CD4-positive, alpha-beta T cell treated with Interleukin-17A for 1 hour (primary cell): Measurements from ENCODE around the gene NSL1.

Source experiments
- DNase-seq: peaks from one replicate; pipeline ENCODE4 v3.0.0-alpha.2; 2020

NSL1 gene

DNA sequence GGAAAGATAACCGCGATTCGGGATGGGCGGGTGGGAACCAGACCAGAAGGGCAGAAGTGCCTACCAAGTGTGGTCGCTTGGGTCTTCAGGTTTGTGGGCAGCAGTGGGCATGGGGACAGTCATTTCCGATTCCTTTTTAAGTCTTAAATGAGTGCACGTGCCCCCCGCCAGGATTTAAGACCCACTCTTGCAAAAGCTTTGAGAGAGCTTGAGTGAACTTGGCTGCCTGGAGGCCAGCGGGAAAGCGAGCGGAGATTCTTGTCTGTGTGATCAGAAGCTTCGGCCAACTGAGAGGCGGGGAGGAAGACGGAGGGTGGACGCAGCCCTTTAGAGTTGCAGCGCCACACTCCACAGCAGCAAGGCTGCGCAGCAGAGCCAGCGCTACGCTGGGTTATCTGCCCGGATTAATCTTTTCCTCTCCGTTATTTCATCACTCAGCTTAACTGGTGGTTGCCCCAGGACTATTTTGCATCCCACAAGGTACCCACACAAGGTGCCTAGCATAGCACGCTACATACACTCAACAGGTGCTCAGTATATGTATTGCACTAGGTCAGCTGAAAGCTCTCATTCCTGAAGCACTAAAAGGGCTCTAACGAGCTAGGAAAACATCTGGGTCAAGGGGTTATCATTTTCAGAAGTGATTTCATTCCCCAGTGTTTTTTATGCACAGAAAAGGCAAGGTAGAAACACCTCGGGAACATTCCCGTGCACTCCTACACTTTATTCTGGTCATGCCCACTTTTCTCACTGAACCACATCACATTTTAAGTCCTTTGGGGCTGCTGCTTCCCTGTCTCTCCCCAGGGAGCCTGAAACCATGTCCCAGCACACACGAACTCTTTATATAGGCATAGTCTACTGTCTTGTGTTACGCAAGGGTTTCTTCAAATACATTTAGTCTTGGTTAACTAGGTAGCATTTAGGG lies 90.4 kb downstream of the NSL1 start:
- peak; percentile 21 for DNase-seq

DNA sequence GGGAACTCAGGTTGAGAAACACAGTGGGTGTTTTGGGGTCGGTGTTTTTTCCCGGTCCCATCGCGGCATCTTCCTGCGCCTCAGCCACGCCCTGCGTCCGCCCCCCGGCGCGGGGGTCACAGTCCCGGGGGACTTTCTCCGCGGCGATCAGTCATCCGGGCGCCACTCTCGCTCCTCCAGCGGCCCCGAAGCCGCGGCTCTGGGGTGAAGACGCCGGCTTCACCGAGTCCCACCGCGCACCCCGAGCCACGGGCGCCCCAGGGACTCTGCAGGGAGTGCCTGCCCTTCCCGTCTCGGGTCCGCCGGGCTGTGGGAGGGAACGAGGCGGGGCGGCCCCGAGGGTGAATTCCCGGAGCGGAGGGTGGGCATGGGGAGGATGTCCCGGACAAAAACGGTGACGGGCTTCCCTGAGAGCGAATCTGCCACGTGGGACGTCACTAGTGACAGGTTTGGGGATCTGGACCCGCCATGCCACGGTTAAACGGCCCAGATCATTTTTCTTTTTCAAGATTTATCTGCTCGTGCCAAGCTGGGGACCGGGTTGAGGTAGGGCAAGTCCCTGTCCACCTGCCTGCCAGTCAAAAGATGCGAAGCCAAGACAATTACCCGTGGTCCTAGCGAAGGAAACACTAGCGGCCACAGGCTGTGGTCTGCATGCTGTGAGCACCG lies 91.2 kb downstream of the NSL1 start:
- DNase-seq, result peak; percentile 61

DNA sequence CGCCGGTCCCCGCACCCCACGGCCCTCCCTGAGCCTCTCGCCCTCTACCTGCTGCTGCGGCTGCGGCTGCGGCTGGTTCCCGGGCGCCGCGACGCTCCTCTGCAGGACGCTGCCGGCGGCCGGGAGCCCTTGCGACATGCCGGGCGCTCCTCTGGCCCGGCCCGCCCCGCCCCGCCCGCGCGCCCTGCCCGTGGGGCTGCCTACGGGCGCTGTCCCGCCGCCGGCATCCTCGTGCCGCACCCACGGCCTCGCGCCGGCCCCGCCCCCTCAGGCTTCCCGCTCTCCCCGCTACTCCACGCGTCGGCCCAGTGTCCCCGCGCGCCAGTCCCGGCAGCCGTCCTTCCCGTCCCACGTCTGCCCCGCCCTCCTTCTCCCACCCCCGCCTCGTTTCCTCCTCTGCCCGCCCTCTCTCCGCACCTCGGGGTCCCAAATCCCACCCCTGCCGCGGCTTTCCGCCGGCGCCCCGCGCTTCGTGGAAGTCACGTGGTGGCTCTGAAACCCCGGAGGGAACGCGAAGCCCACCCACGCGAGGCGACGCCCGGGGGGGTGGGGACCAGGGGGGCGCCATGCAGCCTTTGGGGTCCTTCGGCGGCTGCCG lies 91.9 kb downstream of the NSL1 start, which contains the start of gene BATF3:
Gene BATF3, minus strand, starts transcription at position 216 of the 598 bp plus-strand sequence. Its CDS starts 78 bp downstream, at position 138.
- DNase-seq, result peak; percentile 43

DNA sequence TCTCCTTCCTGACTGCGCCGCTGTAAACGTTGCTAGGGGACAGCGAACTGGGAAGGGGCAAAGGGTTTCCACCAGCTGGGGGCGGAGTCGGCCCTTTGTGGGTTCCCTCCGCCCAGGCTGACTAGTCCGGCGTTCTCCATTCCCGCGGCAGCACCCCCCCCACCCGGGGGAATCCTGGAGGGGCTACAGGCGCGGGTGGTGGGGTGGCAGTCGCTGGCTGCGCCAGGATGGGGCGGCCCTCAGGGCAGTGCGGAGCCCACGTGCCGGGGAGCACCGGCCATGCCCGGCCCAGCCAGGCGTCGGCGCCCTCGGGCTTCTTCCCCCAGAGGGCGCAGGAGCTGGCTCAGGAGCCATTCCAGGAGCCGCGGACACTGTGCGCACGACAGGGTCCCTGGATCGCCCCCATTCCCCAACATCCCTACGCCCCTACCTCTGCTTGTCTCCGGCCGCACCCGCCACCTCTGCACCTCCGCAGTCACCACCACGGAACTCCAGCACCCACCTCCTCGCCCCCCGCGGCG lies 92.4 kb downstream of the NSL1 start:
- DNase-seq, result peak; percentile 37

DNA sequence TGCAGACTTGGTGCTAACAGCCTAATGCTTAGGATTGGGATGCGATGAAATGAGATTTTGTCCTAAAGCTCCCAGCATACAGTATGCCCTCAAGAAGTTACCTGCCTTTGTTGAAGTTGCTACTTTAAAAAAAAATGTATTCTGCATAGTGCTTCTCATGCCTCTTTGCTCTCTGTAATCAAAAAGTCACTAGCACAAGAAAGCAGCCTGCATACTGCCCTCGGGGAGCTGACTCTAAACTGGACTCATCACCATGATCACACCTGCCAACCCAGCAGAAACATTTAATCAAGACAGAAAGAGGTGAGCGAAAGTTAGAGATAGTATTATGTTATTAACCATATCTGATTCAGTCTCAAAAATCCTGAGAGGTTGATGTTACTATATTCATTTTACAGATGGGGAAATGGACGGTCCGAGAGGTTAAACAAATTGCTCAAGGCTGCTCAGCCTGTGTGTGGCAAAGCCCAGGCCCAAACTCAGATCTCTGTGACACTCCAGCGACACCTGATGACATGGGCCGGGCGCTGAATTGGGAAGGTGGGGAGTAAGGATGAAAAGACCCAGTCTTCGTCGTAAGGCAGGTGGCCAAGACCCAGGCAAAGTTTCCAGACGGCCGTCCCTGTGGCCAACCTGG lies 93.0 kb downstream of the NSL1 start:
- DNase-seq, result no peak

DNA sequence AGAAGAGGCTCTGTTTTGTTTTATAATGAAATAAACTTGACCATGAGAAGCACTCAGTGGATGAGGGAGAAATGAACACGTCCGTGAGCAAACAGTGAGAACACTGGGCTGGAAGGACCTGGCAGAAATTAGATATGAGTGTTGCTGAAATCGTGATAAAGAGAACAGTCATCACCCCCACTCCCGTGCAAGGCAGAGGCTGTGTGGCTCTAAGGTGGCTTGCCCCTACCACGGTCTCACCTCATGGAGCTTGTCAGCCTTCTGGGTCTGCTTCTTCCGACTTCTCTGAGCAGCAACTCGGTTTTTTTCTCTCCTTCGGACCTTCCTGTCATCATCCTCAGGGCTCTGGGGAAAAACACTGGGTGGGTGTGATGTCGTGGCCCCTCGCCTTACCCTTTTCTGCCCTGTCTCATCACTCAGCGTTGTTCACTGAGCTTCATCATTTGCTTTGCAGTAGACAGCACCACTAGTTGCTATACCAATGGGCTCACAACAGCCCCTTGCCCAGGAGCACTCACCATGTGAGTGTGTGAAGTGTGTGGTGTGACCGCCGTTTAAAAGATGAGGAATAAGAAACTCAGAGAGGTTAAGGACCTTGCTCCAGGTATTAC lies 94.8 kb downstream of the NSL1 start:
- DNase-seq, result no peak

DNA sequence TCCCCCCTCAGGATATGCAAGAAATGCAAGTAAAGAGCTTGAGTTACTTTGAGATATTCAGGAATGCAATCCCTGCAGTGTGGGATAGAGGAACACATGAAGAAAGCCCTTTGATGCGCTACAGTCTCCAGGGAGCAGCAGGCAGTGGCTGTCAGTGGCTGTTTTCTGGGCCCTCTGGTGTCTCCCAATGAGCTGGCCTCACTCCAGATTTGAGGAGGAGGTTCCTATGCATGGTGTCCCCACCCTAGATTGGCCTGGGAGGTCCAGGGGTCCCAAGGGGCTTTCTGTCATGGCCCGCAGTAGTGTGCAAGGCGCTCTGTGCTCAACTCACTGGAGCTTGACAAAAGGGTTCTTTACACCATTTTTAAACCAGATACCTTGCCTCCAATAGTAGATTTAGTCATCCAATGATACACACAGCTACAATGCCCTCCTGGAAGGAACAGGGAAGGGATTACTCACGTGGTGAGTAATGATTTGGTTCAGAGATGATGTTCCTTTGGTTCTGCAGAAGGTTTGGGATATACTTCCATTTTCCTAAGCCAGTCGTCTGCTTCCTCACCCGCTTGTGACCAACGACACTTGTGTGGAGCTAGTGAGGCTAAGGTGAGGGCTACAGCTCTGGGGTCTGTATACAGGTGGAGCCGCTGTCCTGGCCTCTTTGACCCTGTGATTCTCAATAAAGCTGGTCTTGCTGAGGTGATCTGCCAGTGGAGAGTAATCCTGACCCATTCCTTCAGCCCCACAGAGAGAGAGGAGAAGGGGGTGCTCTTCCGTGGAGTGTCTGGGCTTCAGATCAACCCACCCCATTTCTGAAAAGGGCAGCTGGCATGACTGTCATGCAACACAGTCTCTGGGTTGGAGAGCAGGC lies 98.6 kb downstream of the NSL1 start:
- DNase-seq, result no peak

DNA sequence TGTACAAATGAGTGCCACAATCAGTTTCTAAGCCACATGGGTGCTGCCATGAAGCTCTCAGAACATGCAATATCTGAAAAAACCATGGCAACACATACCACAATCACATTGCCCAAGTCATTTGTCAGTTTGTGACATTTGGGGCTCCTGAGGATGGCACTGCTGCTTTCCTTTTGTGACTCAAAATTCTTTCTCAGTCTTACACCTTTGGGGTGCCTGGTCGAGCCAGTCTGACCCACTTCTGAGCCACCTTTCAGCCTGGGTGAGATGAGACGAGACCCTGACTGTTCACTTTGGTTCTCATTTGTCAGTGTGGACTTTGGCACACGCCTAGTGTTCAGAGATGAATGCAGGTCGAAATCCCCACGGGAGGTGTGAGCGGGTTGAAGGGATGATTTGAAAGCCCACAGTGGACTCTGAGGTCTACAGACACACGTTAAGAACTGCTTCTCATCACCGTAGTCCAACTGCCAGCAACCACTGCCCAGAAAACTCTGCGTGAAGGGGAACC lies 100.0 kb downstream of the NSL1 start:
- DNase-seq, result no peak

DNA sequence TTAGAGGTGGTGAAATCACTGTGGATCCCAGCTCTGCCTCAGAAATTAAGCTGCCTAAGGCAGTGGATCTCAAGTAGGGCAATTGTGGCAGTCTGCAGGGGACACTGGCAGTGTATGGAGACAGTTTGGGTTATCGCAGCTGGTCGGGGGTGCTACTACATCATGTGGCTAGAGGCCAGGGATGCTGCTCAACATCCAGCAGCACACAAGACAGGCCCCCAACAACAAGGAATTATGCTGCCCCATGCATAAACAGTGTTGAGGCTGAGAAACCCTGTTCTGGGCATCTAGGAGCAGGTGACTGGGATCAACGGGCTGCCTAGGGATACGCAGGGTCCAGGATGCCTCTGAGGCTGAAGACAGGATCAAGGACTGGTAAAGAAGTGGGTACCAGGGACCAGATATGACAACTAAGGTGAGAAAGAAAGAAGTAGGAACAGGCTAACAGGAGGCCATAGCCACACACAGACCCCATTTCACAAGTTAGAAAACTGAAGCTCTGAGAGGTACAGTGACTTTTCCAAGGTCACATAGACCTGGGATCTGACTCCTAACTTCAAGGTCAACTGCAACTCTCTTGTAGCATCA lies 100.7 kb downstream of the NSL1 start:
- no peak for DNase-seq

DNA sequence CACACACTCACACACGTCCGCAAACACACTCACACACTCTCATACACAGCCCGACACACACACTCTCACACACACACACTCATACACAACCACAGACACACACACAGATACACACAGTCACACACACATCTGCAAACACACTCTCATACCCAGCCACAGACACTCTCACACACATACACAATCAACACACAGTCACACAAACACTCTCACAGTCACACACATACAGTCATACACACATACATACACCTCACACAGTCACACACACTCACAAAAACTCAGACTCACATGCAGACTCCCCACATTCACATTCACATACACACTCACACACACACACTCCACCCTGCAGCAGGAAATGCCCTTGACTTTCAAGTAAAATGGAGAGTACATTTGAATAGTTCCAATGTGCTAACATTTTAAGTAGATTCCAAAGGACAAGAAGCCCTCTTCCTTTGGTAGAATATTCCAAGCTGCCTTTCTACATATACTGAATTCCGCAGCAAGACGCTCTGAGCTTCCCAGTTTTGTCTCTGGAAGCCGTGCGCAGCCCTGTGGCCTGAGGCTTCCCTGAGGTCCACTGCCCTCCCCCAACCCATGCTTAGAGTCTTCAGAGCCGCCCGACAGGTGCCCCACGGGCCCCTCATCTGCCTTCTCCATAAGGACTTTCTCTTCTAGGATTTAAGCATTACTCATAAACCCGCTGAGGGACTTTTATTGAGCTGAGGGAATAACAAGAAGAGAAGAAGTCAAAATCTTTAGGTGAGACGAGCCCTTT lies 101.6 kb downstream of the NSL1 start:
- no peak for DNase-seq

DNA sequence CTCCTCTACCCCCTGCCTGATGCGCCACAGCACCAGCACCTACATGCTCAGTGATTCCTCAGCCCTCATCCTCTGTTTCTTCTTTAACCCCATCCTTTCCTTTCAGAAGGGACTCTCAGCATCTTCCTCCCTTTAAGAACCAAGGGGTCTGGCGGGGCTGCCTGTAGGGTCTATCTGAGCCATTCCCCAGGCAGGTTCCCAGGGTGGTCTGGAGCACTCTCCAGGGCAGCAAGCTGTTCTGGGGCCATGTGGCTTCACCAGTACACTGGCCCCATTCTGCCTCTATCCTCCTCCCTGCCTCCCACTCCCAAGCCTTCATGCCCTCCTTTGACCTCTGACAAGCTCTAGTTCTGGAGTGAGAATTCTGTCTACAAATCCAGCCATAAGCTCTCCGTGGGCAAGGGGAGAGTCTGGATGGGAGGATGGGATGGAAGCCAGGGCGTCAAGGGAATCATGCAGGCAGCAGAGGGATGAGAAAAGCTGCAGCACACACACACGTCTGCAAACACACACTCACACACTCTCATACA lies 102.3 kb downstream of the NSL1 start:
- DNase-seq, result no peak

DNA sequence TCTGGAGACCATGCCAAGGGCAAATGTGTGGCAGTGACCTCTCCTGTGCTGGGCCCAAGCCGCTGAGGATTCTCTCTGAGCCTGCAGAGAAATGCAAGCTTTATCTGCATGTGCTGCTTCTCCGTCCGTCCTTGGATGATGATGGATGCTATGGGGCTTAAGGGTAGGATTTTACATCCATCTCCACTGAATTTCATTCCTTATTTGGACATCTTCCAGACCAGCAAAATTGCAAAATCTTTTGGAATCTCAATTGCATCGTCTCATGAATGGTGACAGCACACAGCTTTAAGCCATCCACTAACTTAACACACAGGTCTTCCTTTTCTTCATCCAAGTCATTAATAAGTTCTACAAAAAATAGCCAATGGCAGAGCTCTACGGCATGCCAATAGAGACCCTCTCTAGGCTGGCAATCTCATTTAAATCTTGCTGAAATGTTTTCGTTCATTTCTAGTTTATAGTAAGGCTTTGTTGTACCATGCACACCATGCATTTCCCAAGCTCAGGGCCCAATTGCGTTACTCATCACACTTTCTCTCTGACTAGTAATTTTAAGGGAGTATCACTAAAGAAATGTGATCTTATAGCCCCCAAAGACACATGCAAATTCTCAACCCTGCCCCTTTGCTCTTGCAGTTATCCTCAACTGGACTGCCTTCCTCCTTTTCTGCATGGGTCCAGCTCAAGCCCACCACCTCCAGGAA lies 103.1 kb downstream of the NSL1 start:
- no peak for DNase-seq

DNA sequence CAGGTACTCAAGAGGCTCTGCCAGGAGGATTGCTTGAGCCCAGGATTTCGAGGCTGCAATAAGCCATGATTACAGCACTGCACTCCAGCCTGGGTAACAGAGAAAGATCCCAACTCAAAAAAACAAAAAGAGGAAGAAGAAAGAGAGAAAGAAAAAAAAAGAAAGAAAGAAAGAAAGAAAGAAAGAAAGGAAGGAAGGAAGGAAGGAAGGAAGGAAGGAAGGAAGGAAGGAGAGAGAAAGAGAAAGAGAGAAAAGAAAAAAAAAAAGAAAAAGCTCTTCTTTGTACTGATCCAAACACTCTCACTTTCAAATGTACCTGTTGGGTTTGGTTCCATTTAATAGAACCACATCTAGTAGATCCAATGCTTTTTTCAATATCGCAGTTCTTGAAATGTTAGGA lies 103.8 kb downstream of the NSL1 start:
- DNase-seq, result no peak

DNA sequence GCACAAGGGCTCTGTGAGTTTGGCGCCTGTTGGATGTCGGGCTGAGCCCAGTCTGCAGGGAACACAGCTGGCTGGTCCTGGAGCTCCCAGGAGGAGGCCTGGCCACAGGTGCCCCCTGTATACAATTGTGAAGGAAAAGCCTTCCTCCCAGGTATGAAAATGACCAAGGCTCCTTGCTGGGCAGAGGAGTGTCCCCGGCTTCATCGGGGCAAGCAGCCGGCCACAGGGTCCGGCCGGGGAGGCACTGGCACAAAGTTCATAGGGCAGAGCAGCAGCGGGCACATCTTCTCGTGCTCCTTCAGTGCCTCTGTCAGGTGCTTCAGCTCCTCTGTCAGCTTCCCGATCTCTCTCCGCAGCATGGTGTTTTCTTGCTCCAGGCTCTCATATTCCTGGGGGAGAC lies 105.0 kb downstream of the NSL1 start:
- DNase-seq, result no peak

DNA sequence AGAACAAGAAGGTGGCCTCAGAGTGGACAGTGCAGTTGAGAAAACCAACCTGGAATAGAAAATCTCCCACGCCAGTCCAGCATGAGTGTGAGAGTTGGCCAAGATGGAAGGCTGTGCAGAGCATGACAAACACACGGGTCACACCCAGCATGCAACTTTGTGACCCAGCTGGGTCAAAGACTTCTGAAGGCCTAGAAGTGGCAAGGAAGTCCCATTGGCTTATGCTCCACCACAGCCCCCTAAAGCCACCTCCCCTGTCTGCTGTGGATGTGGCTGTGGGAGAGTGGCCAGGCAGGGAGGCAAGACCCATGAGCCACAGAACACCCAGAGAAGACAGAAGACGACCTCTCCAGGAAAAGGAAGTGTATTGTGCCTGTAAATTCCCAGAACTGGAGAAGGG lies 105.5 kb downstream of the NSL1 start:
- no peak for DNase-seq

DNA sequence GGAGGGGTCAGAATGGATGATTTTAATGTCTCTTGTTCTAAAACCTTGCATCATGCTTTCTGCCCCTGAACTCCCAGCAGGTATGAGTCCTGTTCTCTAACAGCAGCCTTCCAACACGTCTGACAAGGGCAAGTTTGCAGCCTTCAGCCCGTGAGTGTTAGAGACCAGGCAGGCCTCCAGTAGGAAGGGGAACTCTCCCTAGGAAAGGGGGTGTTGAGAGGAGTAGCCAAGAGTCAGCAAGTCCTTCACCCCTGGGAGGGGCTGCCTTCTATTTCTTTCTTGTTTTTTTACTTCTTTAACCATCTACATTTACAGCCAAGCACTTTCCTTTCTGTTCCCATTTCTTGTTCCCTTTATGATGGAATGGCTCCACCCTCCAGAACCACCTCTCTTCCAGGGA lies 106.1 kb downstream of the NSL1 start:
- no peak for DNase-seq

DNA sequence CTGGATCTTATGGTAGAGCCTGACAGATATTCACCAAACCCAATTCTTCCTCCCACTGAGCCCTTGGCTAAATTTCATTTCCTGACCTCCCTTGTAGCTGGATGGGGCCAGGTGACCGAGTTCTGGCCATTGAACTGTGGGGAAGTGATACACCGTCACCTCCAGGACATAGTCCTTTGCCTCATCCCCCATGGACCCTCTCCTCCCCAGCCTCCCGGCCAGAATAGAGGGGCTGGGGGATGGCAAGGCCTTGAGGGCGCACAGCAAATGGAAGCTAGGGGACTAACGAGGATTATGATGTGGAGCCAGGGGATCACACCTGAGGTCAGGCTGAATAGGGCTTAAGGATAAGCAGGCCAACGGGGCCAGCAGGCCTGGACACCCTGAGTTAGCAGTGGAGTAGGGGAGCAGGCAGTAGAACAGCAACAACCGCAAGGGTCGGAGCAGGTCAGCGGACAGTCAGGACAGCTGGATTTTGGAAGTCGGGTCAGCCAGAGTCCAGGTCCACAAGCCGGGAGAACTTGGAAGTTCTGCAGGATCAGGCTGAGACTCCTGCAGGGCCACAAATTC lies 107.0 kb downstream of the NSL1 start:
- DNase-seq, result no peak

DNA sequence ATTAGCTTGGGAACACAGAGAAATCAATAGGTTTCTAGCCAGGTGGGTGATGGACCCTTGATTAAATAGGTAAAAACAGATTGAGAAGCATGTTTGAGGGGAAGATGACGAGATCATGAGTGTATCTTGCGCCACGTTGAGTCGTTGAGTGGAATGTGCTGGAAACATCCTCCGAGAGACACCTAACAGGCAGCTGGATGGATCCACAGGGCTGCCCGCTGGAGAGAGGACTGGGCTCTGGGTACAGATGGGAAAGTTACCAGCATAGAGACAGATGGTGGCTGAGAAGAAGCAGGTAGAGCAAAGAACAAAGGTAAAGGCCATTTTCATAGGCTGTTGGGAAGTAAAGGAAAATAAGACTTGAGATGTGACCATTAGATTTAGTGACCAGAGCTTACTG lies 107.5 kb downstream of the NSL1 start:
- DNase-seq, result no peak

DNA sequence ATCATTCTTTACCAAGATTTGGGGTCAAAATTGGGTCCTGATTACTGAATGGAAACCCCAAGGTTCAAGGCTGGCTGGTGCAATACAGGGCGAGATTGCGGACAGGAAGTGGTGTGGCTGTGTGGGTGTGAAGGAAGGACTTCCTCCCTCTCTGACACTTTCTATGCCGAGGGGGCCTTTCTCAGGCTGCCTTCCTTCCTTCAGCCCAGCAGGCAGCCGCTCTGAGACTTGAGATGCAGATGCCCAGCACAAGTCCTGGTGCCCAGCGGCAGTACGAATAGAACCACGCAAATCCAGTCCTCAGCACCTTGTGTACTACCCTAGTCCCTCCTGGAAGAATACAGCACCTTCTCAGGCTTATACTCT lies 108.2 kb downstream of the NSL1 start:
- DNase-seq, result peak; percentile 50
